ENCODE results near the gene MNAT1. TPM values are rescaled to one million over a fixed set of nuclear protein-coding genes. Genes with fewer than 3 reads are reported as not detected.
A peak's percentile ranks its signal among the peaks of the same experiment; 100 is the strongest.

The MNAT1 gene
- total RNA-seq, 1 donor from 2014 or later, result 28.5 TPM

GRCh38 chr14:60935319-60935718, 200.8 kb downstream of the MNAT1 start:
- intact Hi-C loops (cut with micrococcal nuclease), result no loop called here
- H3K27ac ChIP-seq (replicated peaks), result no peak overlapping the region
- no peaks in the 10 kb centered on the region for H3K9me3 ChIP-seq (replicated peaks)
- TF ChIP-seq CTCF (IDR thresholded peaks at IDR 0.05; ENCODE audit: borderline replicate concordance), result no peak
- no peaks in the 10 kb centered on the region for H3K36me3 ChIP-seq
- no peaks in the 10 kb centered on the region for H3K4me1 ChIP-seq
- no peak for DNase-seq
- H3K4me3 ChIP-seq, result no peak overlapping the region
- no peaks in the 10 kb centered on the region for H3K27me3 ChIP-seq (ENCODE audit: low read depth)

- peak overlapping the region; percentile 31 for H3K27ac ChIP-seq (replicated peaks)
These were observed 209.1 kb downstream of the MNAT1 start for GRCh38 chr14:60943637-60944032.

GRCh38 chr14:60944204-60944603, 209.6 kb downstream of the MNAT1 start:
- H3K27ac ChIP-seq (replicated peaks), result peak overlapping the region; percentile 31
- no peak for TF ChIP-seq CTCF (IDR thresholded peaks at IDR 0.05; ENCODE audit: borderline replicate concordance)
- H3K4me1 ChIP-seq, result peaks cover 22% of the 10 kb centered on the region
- no peaks in the 10 kb centered on the region for H3K9me3 ChIP-seq (replicated peaks)
- no peaks in the 10 kb centered on the region for H3K27me3 ChIP-seq (ENCODE audit: low read depth)
- no peak for DNase-seq
- intact Hi-C loops (cut with micrococcal nuclease), result no loop called here
- no peak overlapping the region for H3K4me3 ChIP-seq
- H3K36me3 ChIP-seq, result no peaks in the 10 kb centered on the region

More at GRCh38 chr14:60943637-60944032, 209.1 kb downstream of the MNAT1 start:
- Histone ChIP-seq H3K36me3 (no peaks in the 10 kb centered on the region), H3K9me3 (replicated peaks) (no peaks in the 10 kb centered on the region), H3K4me3 (no peak overlapping the region), H3K27me3 (ENCODE audit: low read depth) (no peaks in the 10 kb centered on the region), H3K4me1 (peaks cover 22% of the 10 kb centered on the region)
- TF ChIP-seq CTCF (IDR thresholded peaks at IDR 0.05; ENCODE audit: borderline replicate concordance), result no peak
- intact Hi-C loops (cut with micrococcal nuclease), result no loop called here
- DNase-seq, result no peak

GRCh38 chr14:60945984-60946383, 211.4 kb downstream of the MNAT1 start:
- Histone ChIP-seq H3K36me3 (no peaks in the 10 kb centered on the region), H3K4me3 (no peak overlapping the region), H3K27me3 (ENCODE audit: low read depth) (no peaks in the 10 kb centered on the region), H3K4me1 (peaks cover 22% of the 10 kb centered on the region), H3K27ac (replicated peaks) (no peak overlapping the region), H3K9me3 (replicated peaks) (no peaks in the 10 kb centered on the region)
- intact Hi-C loops (cut with micrococcal nuclease), result no loop called here
- no peak for DNase-seq
- TF ChIP-seq CTCF (IDR thresholded peaks at IDR 0.05; ENCODE audit: borderline replicate concordance), result no peak

GRCh38 chr14:60946773-60947172, 212.2 kb downstream of the MNAT1 start:
- no peak for TF ChIP-seq CTCF (IDR thresholded peaks at IDR 0.05; ENCODE audit: borderline replicate concordance)
- intact Hi-C loops (cut with micrococcal nuclease), result no loop called here
- Histone ChIP-seq H3K4me3 (no peak overlapping the region), H3K36me3 (no peaks in the 10 kb centered on the region), H3K27me3 (ENCODE audit: low read depth) (no peaks in the 10 kb centered on the region), H3K9me3 (replicated peaks) (no peaks in the 10 kb centered on the region), H3K27ac (replicated peaks) (no peak overlapping the region), H3K4me1 (peaks cover 26% of the 10 kb centered on the region)
- DNase-seq, result no peak
